NCI-H1048 (cell line): ENCODE results near the gene NBPF3.
"Not testable (repeated sequence)": the region's sequence is repeated elsewhere in the genome, so short reads cannot be mapped to it uniquely, and the experiment has no call there.

Experiments used
- DNase-seq: peaks from one replicate; lab custom pipeline; 2025; lab: John Stamatoyannopoulos, UW

NBPF3 gene

GRCh38 chr1:21519486-21520070 lies 79.6 kb downstream of the NBPF3 start:
- not testable (repeated sequence) for DNase-seq

- no peak for DNase-seq
Measured at GRCh38 chr1:21520899-21521716, 81.2 kb downstream of the NBPF3 start.

GRCh38 chr1:21521717-21522060 lies 81.8 kb downstream of the NBPF3 start:
- DNase-seq = no peak

GRCh38 chr1:21522525-21523038 lies 82.6 kb downstream of the NBPF3 start:
- DNase-seq = no peak

- no peak for DNase-seq
Measured at GRCh38 chr1:21523297-21523813, 83.4 kb downstream of the NBPF3 start.

GRCh38 chr1:21524220-21524619 lies 84.3 kb downstream of the NBPF3 start:
- no peak for DNase-seq

GRCh38 chr1:21524686-21525339 lies 84.9 kb downstream of the NBPF3 start:
- no peak for DNase-seq

GRCh38 chr1:21525340-21525717 lies 85.4 kb downstream of the NBPF3 start:
- DNase-seq = no peak

- DNase-seq = no peak
Measured at GRCh38 chr1:21526441-21526840, 86.5 kb downstream of the NBPF3 start.

- DNase-seq = no peak
Measured at GRCh38 chr1:21530368-21531016, 90.6 kb downstream of the NBPF3 start.

- DNase-seq = no peak
Measured at GRCh38 chr1:21531241-21531640, 91.3 kb downstream of the NBPF3 start.

- DNase-seq = no peak
Measured at GRCh38 chr1:21532496-21532895, 92.6 kb downstream of the NBPF3 start.

GRCh38 chr1:21532992-21533534 lies 93.1 kb downstream of the NBPF3 start:
- no peak for DNase-seq

GRCh38 chr1:21534146-21534545 lies 94.2 kb downstream of the NBPF3 start:
- DNase-seq = no peak
